ENCODE measurements around the gene RHOJ. TPM values are rescaled to one million over a fixed set of nuclear protein-coding genes. Genes with fewer than 3 reads are reported as not detected.

RHOJ gene
- total and polyA plus RNA-seq, 10 of the 15 experiments (the other 5 are each of a cell fraction or from before 2014, with no cell fraction given) = not detected

DNA sequence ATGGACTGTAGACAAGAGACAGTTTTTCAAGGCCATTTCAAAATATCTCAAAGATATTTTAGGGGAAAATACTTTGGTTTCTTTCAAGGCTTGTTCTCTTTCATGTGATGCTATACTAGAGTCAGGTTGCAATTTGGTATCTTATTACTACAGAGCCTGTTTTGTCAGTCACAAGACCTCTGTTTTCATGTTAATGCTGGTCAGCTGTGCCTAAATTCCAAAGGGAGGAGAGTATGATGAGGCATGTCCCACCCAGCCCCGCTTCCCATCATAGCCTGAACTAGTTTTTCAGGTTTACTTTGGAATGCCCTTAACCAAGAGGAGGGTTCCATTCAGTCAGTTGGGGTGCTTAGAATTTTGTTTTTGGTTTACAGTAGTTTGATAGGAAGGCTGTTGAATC, 61.9 kb downstream of the RHOJ start:
- FAIRE-seq = no peak
- intact Hi-C loops (cut with micrococcal nuclease; ENCODE audit: unreplicated experiment) (no loop called here), in situ Hi-C loops (cut with MboI) (no loop called here)
- DNase-seq (ENCODE audit: low read depth, low spot score) = no peak
- ChIA-PET RAD21 (ENCODE audit: unreplicated experiment) (no interaction called here), SMC1A (ENCODE audit: uncharacterized antibody, unreplicated experiment) (no interaction called here), POLR2A (no interaction called here), CTCF (no interaction called here)
- ATAC-seq = no peak
- peaks cover 1 to 2% of the 10 kb centered on the region in 2 experiments; a peak in 2 of 4 replicates for H3K27me3 ChIP-seq (replicated peaks in 1 of 2; ENCODE audit: control insufficient read depth in 2 of 2, insufficient read depth in 2 of 2, low read length in 1 of 2)
- H3K9ac ChIP-seq (ENCODE audit: control insufficient read depth, insufficient read depth, low read length) = no peak overlapping the region
- H3K79me2 ChIP-seq (ENCODE audit: control insufficient read depth, insufficient read depth, low read length) = no peaks in the 10 kb centered on the region
- H4K20me1 ChIP-seq (ENCODE audit: control insufficient read depth, insufficient read depth) = no peaks in the 10 kb centered on the region
- H3K4me3 ChIP-seq = no peak overlapping the region
- no peaks in the 10 kb centered on the region for H3K36me3 ChIP-seq (ENCODE audit: control insufficient read depth in 2 of 2, insufficient read depth in 2 of 2, low read length in 1 of 2)
- no peak overlapping the region for H3K4me2 ChIP-seq (ENCODE audit: control insufficient read depth, insufficient read depth)
- BruUV-seq (replicated peaks) = no TSS peak
- TF ChIP-seq RBBP5 (conservative IDR thresholded peaks at IDR 0.05) (no peak), CHD1 (IDR thresholded peaks at IDR 0.05; ENCODE audit: low read depth, low read length) (no peak), BCL11A (IDR thresholded peaks at IDR 0.05; ENCODE audit: low read depth, low read length) (no peak), FOXK2 (IDR thresholded peaks at IDR 0.05) (no peak), RFX5 (IDR thresholded peaks at IDR 0.05; ENCODE audit: low read depth, low read length) (no peak), TCF7 (IDR thresholded peaks at IDR 0.05; ENCODE audit: borderline replicate concordance) (no peak), ESRRA (IDR thresholded peaks at IDR 0.05; ENCODE audit: low read length) (no peak), GATAD2B (conservative IDR thresholded peaks at IDR 0.05; ENCODE audit: low read depth) (no peak), PAX5 (IDR thresholded peaks at IDR 0.05; ENCODE audit: borderline replicate concordance, low read depth, low read length) (no peak), IKZF2 (IDR thresholded peaks at IDR 0.05) (no peak), ZBED1 (IDR thresholded peaks at IDR 0.05; ENCODE audit: borderline replicate concordance) (no peak), STAT1 (conservative IDR thresholded peaks at IDR 0.05) (no peak), NFIC (IDR thresholded peaks at IDR 0.05; ENCODE audit: low read depth, low read length) (no peak), LARP7 (IDR thresholded peaks at IDR 0.05) (no peak), KLF5 (IDR thresholded peaks at IDR 0.05; ENCODE audit: partially characterized antibody) (no peak)
- TF ChIP-seq, protein P1, sequence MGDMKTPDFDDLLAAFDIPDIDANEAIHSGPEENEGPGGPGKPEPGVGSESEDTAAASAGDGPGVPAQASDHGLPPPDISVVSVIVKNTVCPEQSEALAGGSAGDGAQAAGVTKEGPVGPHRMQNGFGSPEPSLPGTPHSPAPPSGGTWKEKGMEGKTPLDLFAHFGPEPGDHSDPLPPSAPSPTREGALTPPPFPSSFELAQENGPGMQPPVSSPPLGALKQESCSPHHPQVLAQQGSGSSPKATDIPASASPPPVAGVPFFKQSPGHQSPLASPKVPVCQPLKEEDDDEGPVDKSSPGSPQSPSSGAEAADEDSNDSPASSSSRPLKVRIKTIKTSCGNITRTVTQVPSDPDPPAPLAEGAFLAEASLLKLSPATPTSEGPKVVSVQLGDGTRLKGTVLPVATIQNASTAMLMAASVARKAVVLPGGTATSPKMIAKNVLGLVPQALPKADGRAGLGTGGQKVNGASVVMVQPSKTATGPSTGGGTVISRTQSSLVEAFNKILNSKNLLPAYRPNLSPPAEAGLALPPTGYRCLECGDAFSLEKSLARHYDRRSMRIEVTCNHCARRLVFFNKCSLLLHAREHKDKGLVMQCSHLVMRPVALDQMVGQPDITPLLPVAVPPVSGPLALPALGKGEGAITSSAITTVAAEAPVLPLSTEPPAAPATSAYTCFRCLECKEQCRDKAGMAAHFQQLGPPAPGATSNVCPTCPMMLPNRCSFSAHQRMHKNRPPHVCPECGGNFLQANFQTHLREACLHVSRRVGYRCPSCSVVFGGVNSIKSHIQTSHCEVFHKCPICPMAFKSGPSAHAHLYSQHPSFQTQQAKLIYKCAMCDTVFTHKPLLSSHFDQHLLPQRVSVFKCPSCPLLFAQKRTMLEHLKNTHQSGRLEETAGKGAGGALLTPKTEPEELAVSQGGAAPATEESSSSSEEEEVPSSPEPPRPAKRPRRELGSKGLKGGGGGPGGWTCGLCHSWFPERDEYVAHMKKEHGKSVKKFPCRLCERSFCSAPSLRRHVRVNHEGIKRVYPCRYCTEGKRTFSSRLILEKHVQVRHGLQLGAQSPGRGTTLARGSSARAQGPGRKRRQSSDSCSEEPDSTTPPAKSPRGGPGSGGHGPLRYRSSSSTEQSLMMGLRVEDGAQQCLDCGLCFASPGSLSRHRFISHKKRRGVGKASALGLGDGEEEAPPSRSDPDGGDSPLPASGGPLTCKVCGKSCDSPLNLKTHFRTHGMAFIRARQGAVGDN (IDR thresholded peaks at IDR 0.05) = no peak
- TF ChIP-seq, protein P2, sequence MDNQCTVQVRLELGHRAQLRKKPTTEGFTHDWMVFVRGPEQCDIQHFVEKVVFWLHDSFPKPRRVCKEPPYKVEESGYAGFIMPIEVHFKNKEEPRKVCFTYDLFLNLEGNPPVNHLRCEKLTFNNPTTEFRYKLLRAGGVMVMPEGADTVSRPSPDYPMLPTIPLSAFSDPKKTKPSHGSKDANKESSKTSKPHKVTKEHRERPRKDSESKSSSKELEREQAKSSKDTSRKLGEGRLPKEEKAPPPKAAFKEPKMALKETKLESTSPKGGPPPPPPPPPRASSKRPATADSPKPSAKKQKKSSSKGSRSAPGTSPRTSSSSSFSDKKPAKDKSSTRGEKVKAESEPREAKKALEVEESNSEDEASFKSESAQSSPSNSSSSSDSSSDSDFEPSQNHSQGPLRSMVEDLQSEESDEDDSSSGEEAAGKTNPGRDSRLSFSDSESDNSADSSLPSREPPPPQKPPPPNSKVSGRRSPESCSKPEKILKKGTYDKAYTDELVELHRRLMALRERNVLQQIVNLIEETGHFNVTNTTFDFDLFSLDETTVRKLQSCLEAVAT (IDR thresholded peaks at IDR 0.05) = no peak
- H2AFZ ChIP-seq (ENCODE audit: control insufficient read depth, low read depth, low read length) = no peak overlapping the region
- H3K27ac ChIP-seq (ENCODE audit: control insufficient read depth, insufficient read depth) = no peak overlapping the region
- H3K4me1 ChIP-seq (ENCODE audit: control insufficient read depth, insufficient read depth, low read length) = no peaks in the 10 kb centered on the region
- no peaks in the 10 kb centered on the region for H3K9me3 ChIP-seq (replicated peaks; ENCODE audit: control insufficient read depth, insufficient read depth, low read length)
- WGBS (ENCODE audit: insufficient coverage, insufficient replicate concordance, low lambda C conversion rate, missing lambda C conversion rate) = 0% methylated on average over 1 of the region's 1 CpG
